GM23338 (cell line): ENCODE data around the gene ZDHHC7. TPM values are rescaled to one million over a fixed set of nuclear protein-coding genes. Genes with fewer than 3 reads are reported as not detected.

Source experiments
- ATAC-seq: fragments of 200-7000 bp; cut with Tn5 transposase; 3 replicates; pipeline ENCODE4 v1.9.1; 2020
- DNase-seq: peaks from one replicate; pipeline ENCODE4 v3.0.0-alpha.2; 2015; ENCODE audit warnings: low spot score
- H2AFZ ChIP-seq: fragments of 200-600 bp; sonication (generic); 2 replicates; pipeline ENCODE4 v1.8.0; 2016; ENCODE audit warnings: antibody characterized with exemption, mild to moderate bottlenecking, moderate library complexity
- H3F3A ChIP-seq: fragments of 200-600 bp; sonication (generic); replicated peaks from 2 replicates; pipeline ENCODE4 v1.8.0; 2017; ENCODE audit warnings: antibody characterized with exemption, mixed run types, low read depth
- H3K27ac ChIP-seq: fragments of 200-600 bp; sonication (generic); 2 replicates; pipeline ENCODE4 v1.6.1; 2016; ENCODE audit warnings: low read depth
- H3K27me3 ChIP-seq: fragments of 200-600 bp; sonication (generic); 2 replicates; pipeline ENCODE4 v1.8.0; 2016; ENCODE audit warnings: mild to moderate bottlenecking, mixed run types, moderate library complexity; ENCODE audit not compliant: insufficient read depth
- H3K36me3 ChIP-seq: fragments of 200-600 bp; sonication (generic); 2 replicates; pipeline ENCODE4 v1.8.0; 2016; ENCODE audit warnings: mild to moderate bottlenecking; ENCODE audit not compliant: insufficient read depth
- H3K4me1 ChIP-seq: fragments of 200-600 bp; sonication (generic); 2 replicates; pipeline ENCODE4 v1.8.0; 2016; ENCODE audit warnings: mild to moderate bottlenecking, moderate library complexity; ENCODE audit not compliant: insufficient read depth
- H3K4me2 ChIP-seq: fragments of 200-600 bp; sonication (generic); 2 replicates; pipeline ENCODE4 v1.7.1; 2017; ENCODE audit warnings: mixed run types
- H3K4me3 ChIP-seq: fragments of 200-600 bp; sonication (generic); 2 replicates; pipeline ENCODE4 v1.6.1; 2016; ENCODE audit warnings: mixed run types
- H3K79me2 ChIP-seq: fragments of 200-600 bp; sonication (generic); replicated peaks from 2 replicates; pipeline ENCODE4 v1.8.0; 2017; ENCODE audit warnings: mild to moderate bottlenecking; ENCODE audit not compliant: insufficient read depth
- H3K9me2 ChIP-seq: fragments of 200-600 bp; sonication (generic); 2 replicates; pipeline ENCODE4 v1.8.0; 2017; ENCODE audit not compliant: insufficient read depth
- H4K20me1 ChIP-seq: fragments of 200-600 bp; sonication (generic); replicated peaks from 2 replicates; pipeline ENCODE4 v1.8.0; 2017; ENCODE audit warnings: mild to moderate bottlenecking; ENCODE audit not compliant: insufficient read depth
- H3K27ac Mint-ChIP-seq: 2 replicates; pipeline ENCODE4 v1.8.0; 2020; ENCODE audit warnings: inconsistent platforms, mild to moderate bottlenecking, moderate library complexity, mixed read lengths
- H3K27me3 Mint-ChIP-seq: 3 replicates; pipeline ENCODE4 v1.8.0; 2022; ENCODE audit warnings: low read depth, mild to moderate bottlenecking, moderate library complexity, mixed read lengths, inconsistent platforms; ENCODE audit not compliant: insufficient read depth, poor library complexity
- H3K36me3 Mint-ChIP-seq: 3 replicates; pipeline ENCODE4 v1.8.0; 2021; ENCODE audit warnings: low read depth, mild to moderate bottlenecking, inconsistent platforms, moderate library complexity, mixed read lengths
- H3K4me1 Mint-ChIP-seq: 3 replicates; pipeline ENCODE4 v1.8.0; 2020; ENCODE audit warnings: mild to moderate bottlenecking, inconsistent platforms, mixed read lengths
- H3K4me3 Mint-ChIP-seq: 3 replicates; pipeline ENCODE4 v1.8.0; 2021; ENCODE audit warnings: moderate library complexity, mild to moderate bottlenecking, inconsistent platforms, mixed read lengths
- H3K9me3 Mint-ChIP-seq: 3 replicates; pipeline ENCODE4 v1.8.0; 2020; ENCODE audit warnings: moderate library complexity, mild to moderate bottlenecking, inconsistent platforms, mixed read lengths
- EZH2 ChIP-seq: fragments of 200-600 bp; sonication (generic); IDR thresholded peaks from one replicate; pipeline ENCODE4 v1.8.0; 2017; ENCODE audit warnings: antibody characterized with exemption, mild to moderate bottlenecking, low read depth; ENCODE audit not compliant: unreplicated experiment
- NANOG ChIP-seq: IDR thresholded peaks from 2 replicates; pipeline ENCODE4 v1.6.1; 2016; ENCODE audit warnings: antibody characterized with exemption, borderline replicate concordance
- POLR2AphosphoS5 ChIP-seq: IDR thresholded peaks from 2 replicates; pipeline ENCODE4 v1.6.1; 2016; ENCODE audit warnings: antibody characterized with exemption, low read depth
- ZNF462 ChIP-seq: fragments of 250-450 bp; sonication (Bioruptor Pico); IDR thresholded peaks from 2 replicates; pipeline ENCODE4 v1.5.0; 2020; ENCODE audit warnings: mild to moderate bottlenecking, moderate library complexity
- polyA plus RNA-seq: library from polyadenylated mRNA; unstranded; fragments of >200 nt; fragmentation: Nextera tagmentation; extraction: Ambion mirVana; gene quantifications from 2 replicates; pipeline ENCODE4 v1.2.1, GENCODE V29; 2016
- total RNA-seq: library from RNA; depleted of rRNA; stranded (reverse); fragments of >200 nt; shearing (Covaris generic); gene quantifications from 2 replicates; pipeline ENCODE4 v1.2.3, GENCODE V29; 2014
- TF ChIP-seq, protein P1 (sequence below): IDR thresholded peaks from 2 replicates; pipeline ENCODE4 v1.6.1; 2016; ENCODE audit warnings: antibody characterized with exemption
- TF ChIP-seq, protein P2 (sequence below), 2 experiments: fragments of 200-600 bp in 1 of 2; sonication (generic) in 1 of 2; conservative IDR thresholded peaks; 2 replicates each; pipeline versions ENCODE4 v1.5.1 to v1.6.1; 2016 to 2017; ENCODE audit warnings: antibody characterized with exemption in 2 of 2, low read depth in 2 of 2, mild to moderate bottlenecking in 2 of 2, moderate library complexity in 1 of 2

The ZDHHC7 gene
- total and polyA plus RNA-seq, 2 experiments from 2014 or later: 13.1 to 46.1 TPM

DNA sequence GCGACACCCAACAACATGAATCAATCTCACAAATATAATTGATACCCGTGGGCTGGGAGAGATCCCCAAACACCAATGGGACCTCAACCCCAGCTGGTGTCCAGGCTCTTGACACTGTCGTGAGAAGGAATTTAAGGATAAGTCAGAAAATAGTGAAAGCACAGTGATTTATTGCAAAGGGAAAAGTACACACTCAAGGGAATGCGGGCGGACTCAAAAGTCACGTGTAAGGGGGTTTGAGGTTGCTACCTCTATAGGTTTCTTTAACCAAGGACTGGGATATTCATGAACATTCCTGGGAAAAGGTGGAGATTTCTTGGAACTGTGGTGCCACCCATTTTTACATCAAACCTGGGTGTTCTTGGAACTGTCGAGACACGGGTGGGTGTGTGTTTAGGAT lies 6.3 kb upstream of the ZDHHC7 start (continued):
- no peak for TF ChIP-seq ZNF462 (CRISPR knock-in tag)
- TF ChIP-seq, protein P1, sequence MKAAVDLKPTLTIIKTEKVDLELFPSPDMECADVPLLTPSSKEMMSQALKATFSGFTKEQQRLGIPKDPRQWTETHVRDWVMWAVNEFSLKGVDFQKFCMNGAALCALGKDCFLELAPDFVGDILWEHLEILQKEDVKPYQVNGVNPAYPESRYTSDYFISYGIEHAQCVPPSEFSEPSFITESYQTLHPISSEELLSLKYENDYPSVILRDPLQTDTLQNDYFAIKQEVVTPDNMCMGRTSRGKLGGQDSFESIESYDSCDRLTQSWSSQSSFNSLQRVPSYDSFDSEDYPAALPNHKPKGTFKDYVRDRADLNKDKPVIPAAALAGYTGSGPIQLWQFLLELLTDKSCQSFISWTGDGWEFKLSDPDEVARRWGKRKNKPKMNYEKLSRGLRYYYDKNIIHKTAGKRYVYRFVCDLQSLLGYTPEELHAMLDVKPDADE: no peak

- H3K9me3 Mint-ChIP-seq: no peaks in the 10 kb centered on the region; the same call in 2 of the 3 replicates
- Histone ChIP-seq H3F3A (no peaks in the 10 kb centered on the region), H3K4me3 (no peak overlapping the region), H4K20me1 (no peaks in the 10 kb centered on the region), H3K79me2 (no peaks in the 10 kb centered on the region), H3K4me2 (no peak overlapping the region), H3K27me3 (no peaks in the 10 kb centered on the region), H3K36me3 (no peaks in the 10 kb centered on the region), H3K27ac (no peak overlapping the region), H2AFZ (no peak overlapping the region), H3K9me2 (no peaks in the 10 kb centered on the region), H3K4me1 (no peaks in the 10 kb centered on the region)
- peaks cover under 1% of the 10 kb centered on the region for H3K27me3 Mint-ChIP-seq
- H3K27ac Mint-ChIP-seq: no peak overlapping the region
- H3K4me3 Mint-ChIP-seq: no peak overlapping the region
- H3K4me1 Mint-ChIP-seq: no peaks in the 10 kb centered on the region
- no peak for TF ChIP-seq NANOG
- TF ChIP-seq, protein P2, sequence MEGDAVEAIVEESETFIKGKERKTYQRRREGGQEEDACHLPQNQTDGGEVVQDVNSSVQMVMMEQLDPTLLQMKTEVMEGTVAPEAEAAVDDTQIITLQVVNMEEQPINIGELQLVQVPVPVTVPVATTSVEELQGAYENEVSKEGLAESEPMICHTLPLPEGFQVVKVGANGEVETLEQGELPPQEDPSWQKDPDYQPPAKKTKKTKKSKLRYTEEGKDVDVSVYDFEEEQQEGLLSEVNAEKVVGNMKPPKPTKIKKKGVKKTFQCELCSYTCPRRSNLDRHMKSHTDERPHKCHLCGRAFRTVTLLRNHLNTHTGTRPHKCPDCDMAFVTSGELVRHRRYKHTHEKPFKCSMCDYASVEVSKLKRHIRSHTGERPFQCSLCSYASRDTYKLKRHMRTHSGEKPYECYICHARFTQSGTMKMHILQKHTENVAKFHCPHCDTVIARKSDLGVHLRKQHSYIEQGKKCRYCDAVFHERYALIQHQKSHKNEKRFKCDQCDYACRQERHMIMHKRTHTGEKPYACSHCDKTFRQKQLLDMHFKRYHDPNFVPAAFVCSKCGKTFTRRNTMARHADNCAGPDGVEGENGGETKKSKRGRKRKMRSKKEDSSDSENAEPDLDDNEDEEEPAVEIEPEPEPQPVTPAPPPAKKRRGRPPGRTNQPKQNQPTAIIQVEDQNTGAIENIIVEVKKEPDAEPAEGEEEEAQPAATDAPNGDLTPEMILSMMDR (conservative IDR thresholded peaks at IDR 0.05; ENCODE audit: low read depth in 2 of 2): no peak
- TF ChIP-seq, protein P1: no peak
- no peak for TF ChIP-seq POLR2AphosphoS5
- TF ChIP-seq EZH2: no peak
- ATAC-seq: no peak
- H3K36me3 Mint-ChIP-seq: no peaks in the 10 kb centered on the region
- DNase-seq: no peak
Measured at GRCh38 chr16:85017151-85017550, 5.8 kb upstream of the ZDHHC7 start.
